GM19193 (cell line): ENCODE data around the gene TSEN2.

Source experiments
- POLR2A ChIP-seq: IDR thresholded peaks from 4 replicates; pipeline ENCODE4 v1.6.1; 2011; ENCODE audit not compliant: insufficient read depth, insufficient read length; ENCODE audit errors: extremely low read depth

TSEN2 gene

GRCh38 chr3:12449889-12450682, 34.2 kb upstream of the TSEN2 start:
- no peak for TF ChIP-seq POLR2A

- no peak for TF ChIP-seq POLR2A
Measured at GRCh38 chr3:12451481-12451880, 32.8 kb upstream of the TSEN2 start.

GRCh38 chr3:12451960-12452359, 32.3 kb upstream of the TSEN2 start:
- TF ChIP-seq POLR2A: no peak

GRCh38 chr3:12452361-12453330, 31.6 kb upstream of the TSEN2 start:
- no peak for TF ChIP-seq POLR2A

GRCh38 chr3:12454076-12454815, 30.0 kb upstream of the TSEN2 start:
- TF ChIP-seq POLR2A: no peak

- no peak for TF ChIP-seq POLR2A
Measured at GRCh38 chr3:12454816-12455121, 29.5 kb upstream of the TSEN2 start.

- no peak for TF ChIP-seq POLR2A
Measured at GRCh38 chr3:12455740-12456139, 28.5 kb upstream of the TSEN2 start.

DNA sequence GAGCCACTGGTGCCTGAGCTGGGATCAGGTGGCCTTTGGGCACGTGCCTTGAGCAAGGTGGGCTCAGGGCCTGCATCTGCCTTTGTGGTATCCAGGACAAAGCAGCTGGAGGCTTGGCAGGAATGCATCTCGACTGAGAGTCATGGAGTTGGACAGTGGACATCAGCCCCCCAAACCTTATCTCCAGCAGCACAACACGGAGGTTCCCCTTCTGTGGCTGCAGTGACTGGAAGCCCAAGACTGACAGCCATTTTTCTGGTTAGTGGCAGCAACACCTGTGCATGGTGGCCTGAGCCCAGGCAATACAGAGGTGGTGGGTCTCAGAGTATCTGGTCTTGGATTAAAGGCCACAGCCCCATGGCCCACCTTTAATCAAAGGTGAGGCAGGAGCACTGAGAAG, 27.8 kb upstream of the TSEN2 start:
- no peak for TF ChIP-seq POLR2A

- no peak for TF ChIP-seq POLR2A
Measured at GRCh38 chr3:12458901-12459300, 25.4 kb upstream of the TSEN2 start.

DNA sequence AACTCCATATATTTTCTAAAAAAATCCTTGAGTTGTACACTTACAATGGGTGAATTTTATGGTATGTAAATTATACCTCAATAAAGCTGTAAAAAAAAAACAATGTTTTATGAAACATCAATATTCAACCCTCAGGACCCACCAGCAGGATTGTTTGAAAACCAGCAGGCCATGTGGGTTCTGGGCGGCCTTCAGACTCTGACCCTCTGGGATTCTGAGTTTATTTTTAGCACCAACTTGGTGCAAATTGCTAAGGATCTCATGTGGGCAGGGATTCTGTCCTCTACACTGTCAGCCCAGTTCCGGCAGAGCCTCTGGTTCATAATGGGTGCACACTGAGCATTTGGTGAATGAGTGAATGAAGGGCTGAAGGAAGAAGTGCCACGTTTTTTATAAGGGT, 24.2 kb upstream of the TSEN2 start:
- no peak for TF ChIP-seq POLR2A

GRCh38 chr3:12461097-12461649, 23.1 kb upstream of the TSEN2 start:
- no peak for TF ChIP-seq POLR2A

DNA sequence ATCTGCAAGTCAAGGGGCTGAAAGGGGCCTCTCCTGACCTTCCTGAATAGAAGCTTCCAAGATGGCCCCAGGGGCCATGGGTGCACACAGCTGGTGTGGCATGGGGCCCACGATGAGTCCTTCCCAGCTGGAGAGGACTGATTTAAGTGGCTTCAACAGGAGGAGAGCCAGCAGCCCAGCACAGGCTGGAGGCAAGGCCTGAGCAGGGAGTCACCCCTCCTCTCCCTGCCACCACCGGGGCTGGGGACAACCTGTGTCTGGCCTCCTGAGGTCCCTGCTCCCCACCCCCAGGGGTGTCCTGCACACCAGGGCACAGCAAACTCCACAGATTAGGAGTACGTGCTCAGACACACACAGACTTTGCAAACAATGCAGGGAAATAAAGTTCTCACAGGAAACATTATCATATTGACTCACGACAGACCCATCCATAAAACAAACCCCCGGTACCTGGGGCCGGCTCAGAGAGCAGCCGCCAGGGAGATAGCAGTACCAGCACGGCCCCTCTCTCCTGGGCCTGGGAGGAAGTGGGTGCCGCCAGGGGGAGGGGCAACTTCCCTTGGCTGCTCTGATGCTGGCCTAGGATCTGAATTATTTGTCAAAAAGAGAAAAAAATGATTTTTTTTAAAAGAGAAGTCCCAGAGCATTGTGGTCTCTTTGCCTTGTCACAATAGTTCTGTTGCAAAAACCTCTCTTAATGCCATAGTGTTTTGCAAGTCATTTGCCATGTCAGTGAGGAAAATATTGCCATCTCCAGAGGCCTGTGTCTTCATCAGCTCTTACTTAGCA, 21.9 kb upstream of the TSEN2 start:
- no peak for TF ChIP-seq POLR2A

DNA sequence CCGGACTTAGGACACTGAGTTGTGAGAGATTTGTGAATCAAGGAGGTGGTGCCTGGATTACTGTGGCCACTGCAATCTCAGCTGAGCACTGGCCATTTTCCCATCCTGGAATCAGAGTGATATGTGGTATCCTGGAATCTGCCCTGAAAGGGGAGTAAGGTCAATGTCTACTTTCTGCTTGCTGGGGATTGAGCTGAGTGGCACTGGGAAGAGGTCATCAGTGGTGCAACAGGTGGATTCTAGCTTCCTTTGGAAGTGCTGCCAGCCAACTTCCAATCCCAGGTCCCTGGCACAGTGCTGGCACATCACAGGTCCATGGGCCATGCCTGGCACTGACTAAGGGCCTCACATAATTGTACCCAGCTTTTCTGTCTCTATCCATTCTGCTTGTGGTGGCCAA, 20.6 kb upstream of the TSEN2 start:
- no peak for TF ChIP-seq POLR2A

- no peak for TF ChIP-seq POLR2A
Measured at GRCh38 chr3:12464181-12464580, 20.1 kb upstream of the TSEN2 start.
